ENCODE measurements around the gene CBFA2T2.

DNA sequence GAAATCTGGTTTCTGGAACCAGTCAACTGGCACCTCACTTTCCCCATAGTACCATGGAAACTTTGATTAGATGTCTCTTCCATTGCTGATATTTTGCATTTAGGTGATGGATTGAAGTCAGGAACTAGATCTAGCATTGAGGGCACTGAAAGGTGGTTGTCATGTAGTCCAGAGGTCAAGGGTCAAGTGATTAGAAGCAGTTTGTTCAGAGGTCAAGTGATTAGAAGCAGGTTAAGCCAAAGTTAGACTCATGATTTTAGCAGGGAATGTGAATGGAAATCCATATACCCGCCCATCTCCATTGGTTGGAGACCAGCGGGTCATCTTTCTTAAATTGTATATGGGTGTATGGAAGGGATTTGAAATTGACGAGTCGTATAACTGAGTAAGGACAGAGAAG, 51.2 kb downstream of the CBFA2T2 start:
- TF ChIP-seq, protein P1, sequence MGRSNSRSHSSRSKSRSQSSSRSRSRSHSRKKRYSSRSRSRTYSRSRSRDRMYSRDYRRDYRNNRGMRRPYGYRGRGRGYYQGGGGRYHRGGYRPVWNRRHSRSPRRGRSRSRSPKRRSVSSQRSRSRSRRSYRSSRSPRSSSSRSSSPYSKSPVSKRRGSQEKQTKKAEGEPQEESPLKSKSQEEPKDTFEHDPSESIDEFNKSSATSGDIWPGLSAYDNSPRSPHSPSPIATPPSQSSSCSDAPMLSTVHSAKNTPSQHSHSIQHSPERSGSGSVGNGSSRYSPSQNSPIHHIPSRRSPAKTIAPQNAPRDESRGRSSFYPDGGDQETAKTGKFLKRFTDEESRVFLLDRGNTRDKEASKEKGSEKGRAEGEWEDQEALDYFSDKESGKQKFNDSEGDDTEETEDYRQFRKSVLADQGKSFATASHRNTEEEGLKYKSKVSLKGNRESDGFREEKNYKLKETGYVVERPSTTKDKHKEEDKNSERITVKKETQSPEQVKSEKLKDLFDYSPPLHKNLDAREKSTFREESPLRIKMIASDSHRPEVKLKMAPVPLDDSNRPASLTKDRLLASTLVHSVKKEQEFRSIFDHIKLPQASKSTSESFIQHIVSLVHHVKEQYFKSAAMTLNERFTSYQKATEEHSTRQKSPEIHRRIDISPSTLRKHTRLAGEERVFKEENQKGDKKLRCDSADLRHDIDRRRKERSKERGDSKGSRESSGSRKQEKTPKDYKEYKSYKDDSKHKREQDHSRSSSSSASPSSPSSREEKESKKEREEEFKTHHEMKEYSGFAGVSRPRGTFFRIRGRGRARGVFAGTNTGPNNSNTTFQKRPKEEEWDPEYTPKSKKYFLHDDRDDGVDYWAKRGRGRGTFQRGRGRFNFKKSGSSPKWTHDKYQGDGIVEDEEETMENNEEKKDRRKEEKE (IDR thresholded peaks at IDR 0.05), result no peak
- TF ChIP-seq ZZZ3 (IDR thresholded peaks at IDR 0.05; ENCODE audit: control insufficient read depth, insufficient read length, low read depth) (no peak), ZNF217 (IDR thresholded peaks at IDR 0.05) (no peak), SIN3A (IDR thresholded peaks at IDR 0.05; ENCODE audit: low read depth, low read length) (no peak)
- TF ChIP-seq, protein P2, sequence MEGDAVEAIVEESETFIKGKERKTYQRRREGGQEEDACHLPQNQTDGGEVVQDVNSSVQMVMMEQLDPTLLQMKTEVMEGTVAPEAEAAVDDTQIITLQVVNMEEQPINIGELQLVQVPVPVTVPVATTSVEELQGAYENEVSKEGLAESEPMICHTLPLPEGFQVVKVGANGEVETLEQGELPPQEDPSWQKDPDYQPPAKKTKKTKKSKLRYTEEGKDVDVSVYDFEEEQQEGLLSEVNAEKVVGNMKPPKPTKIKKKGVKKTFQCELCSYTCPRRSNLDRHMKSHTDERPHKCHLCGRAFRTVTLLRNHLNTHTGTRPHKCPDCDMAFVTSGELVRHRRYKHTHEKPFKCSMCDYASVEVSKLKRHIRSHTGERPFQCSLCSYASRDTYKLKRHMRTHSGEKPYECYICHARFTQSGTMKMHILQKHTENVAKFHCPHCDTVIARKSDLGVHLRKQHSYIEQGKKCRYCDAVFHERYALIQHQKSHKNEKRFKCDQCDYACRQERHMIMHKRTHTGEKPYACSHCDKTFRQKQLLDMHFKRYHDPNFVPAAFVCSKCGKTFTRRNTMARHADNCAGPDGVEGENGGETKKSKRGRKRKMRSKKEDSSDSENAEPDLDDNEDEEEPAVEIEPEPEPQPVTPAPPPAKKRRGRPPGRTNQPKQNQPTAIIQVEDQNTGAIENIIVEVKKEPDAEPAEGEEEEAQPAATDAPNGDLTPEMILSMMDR (IDR thresholded peaks at IDR 0.05 in 2 of 3, conservative IDR thresholded peaks at IDR 0.05 in 1 of 3; ENCODE audit: control insufficient read depth in 2 of 3, extremely low read depth in 1 of 3, insufficient read depth in 1 of 3, low read depth in 3 of 3, low read length in 3 of 3), result no peak
